NCI-H2107 treated with DMSO at 0.1 percent for 48 hours (cell line): ENCODE measurements around the gene CEACAM5.
"Not testable (repeated sequence)": the region's sequence is repeated elsewhere in the genome, so short reads cannot be mapped to it uniquely, and the experiment has no call there.

ENCODE experiments used
- DNase-seq: peaks from one replicate; lab custom pipeline; 2025; ENCODE audit not compliant: unreplicated experiment; lab: John Stamatoyannopoulos, UW

CEACAM5 gene

DNA sequence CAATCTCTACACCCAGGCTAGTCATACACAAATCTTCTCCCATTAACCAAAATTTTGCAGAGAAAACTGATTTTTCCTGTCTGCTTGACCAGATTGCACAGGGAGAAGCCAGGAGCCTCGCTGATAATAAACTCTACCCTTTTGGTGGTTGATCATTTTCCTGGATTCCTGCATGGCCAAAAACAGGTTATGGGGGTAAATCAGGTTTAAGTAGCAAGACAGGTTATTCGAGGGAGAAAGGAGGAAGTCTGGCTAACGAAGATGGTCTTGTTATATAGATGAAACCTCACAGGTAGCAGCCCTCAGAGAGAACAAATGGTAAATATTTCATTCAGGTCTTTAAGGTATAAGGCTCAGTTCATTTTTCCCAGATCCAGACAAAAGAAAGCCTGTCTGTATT is 30.9 kb downstream of the CEACAM5 start:
- no peak for DNase-seq

DNA sequence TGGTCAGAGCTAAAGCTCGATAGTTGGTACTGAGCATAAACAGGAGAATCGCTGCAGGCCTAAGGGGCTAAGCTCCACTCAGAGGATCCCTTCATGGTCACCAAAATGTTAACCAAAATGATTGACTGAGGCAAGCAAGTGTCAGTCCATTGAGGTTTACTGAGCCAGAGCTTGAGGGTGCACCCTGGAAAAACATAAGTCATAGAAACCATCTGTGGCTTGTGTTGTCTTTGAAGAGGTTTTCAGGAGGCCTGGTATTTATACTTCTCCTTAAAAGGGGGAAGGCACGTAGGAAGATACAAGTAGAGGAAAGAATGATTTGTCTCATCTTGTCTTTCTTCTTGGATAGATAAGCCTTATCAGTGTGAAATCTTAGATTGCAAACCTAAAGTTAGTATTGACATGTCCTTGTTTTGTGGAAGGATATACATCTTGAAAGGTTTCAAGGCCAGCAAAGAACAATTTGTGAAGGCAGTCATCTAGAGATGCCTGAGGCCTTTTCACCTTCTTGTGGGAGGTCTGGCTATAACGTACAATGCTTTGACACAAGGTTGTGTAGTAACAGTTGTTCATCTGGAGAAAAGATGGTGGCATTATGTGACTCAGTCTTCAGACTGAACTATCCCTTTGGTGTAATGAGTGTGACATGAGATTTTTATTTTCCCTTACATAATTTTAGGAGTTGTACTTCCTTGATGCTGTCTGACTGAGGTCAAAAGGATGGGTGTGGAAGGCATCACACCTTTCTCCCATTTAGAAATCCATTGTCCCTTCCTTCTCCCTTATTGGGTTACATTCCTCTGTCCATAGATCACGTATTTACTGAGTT is 32.2 kb downstream of the CEACAM5 start:
- no peak for DNase-seq

DNA sequence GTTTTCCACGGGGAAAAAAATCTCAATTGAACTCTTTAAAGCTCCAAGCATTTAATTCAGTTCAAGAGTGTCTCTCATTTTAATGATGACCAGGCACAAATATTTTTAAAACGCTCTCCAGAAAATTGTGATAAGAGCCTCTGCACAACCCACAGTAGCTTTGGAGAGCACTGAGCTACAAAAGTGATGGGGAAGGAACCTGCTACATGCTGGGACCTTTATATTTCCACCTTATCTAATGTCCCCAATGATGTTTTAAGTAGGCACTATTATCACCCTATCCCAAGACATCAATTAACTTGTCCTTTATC is 32.8 kb downstream of the CEACAM5 start:
- DNase-seq, result no peak

DNA sequence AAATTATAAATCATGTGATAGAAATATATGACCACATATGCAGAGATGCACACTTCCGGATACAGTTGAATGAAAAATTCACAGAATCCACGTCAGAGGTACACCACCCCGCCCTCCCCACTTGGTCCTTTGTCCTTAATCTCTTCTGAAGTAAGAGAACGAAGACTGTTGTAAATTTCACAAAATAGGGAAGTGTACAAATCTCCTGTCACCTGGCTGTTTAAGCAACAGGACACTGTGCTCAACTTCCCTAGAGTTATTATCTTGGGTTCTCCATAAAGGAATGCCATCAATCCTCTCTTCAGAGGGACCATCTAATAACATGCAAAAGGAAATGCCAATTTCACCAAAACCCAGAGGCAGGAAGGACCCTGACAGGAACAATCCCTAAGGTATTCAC is 36.4 kb downstream of the CEACAM5 start:
- no peak for DNase-seq

- DNase-seq, result no peak
Measured at GRCh38 chr19:41745756-41746155, 37.3 kb downstream of the CEACAM5 start.

DNA sequence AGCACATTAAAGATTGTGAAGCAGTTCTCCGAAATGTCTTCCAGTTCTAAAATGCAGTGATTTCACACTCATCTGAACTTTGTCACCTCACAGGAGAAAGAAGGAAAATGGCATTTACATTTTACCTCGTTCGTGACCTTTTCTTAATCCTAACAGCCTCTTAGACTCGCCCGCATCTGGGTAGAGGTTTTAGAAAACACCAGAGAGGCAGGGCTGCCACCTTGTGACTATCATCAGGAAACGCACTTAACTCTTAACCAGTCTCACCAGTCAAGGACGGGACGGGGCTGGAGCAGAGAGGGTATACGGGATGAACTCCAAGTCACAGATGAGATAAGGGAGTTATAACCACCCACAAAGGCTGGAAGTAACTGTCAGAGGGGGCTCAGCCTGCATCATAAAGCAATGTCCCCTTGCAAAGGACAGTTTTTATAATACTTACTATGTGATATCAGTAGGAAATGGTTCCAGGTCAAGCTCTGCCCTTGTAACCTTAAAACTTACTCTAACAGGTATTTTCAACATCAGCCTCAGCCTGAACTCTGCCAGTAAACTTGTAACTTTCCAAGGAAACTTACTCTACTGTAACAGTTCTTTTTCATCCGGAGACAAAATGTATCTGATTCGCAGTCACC is 38.3 kb downstream of the CEACAM5 start:
- DNase-seq, result peak; percentile 64

DNA sequence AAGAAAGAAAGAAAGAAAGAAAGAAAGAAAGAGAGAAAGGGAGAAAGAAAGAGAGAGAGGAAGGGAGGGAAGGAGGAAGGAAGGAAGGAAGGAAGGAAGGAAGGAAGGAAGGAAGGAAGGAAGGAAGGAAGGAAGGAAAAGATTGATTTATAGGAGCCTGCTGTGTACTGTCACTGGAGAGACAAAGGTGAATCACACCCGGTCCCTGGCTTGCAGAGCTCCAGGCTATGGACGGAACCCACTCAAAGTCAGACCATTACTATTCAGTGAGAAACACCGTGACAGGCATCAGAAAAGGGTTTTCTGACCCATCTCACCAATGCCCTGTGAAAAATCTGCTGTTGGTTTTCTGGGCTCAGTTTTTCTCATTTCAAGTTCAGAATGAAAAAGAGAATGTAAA is 39.6 kb downstream of the CEACAM5 start:
- no peak for DNase-seq

GRCh38 chr19:41750248-41751134 is 42.1 kb downstream of the CEACAM5 start:
- DNase-seq, result peak; percentile 8

GRCh38 chr19:41753159-41753558 is 44.7 kb downstream of the CEACAM5 start:
- DNase-seq, result peak; percentile 30

- DNase-seq, result peak; percentile 62
Measured at GRCh38 chr19:41753936-41754529, 45.6 kb downstream of the CEACAM5 start.

- DNase-seq, result no peak
Measured at GRCh38 chr19:41755328-41755913, 47.0 kb downstream of the CEACAM5 start, which contains the start of gene CEACAM6. CEACAM6 (plus strand) TSS chr19:41755530; CDS start chr19:41755639, 109 bp downstream.

DNA sequence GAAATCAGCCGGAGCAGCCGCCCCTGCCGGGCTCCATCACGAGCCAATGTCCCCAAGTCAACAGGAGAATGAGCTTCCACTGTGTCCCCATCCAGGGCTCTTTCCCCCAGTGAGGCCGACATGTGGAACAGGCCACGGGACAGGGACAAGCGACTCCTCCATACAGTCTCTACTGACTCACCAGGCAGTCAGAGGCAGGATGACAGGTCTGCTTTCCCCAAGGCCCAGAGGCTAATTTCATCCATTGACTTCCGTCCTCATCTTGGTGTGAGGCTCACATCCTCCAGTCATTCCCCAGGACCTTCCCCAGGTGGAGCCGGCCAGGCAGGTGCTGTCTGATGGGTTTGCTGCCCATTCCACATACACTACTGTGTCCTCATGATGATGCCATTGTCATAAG is 50.4 kb downstream of the CEACAM5 start:
- DNase-seq, result no peak

GRCh38 chr19:41767115-41767514 is 58.7 kb downstream of the CEACAM5 start:
- no peak for DNase-seq

GRCh38 chr19:41768105-41768504 is 59.7 kb downstream of the CEACAM5 start:
- DNase-seq, result not testable (repeated sequence)

GRCh38 chr19:41769608-41770007 is 61.2 kb downstream of the CEACAM5 start:
- DNase-seq, result no peak

DNA sequence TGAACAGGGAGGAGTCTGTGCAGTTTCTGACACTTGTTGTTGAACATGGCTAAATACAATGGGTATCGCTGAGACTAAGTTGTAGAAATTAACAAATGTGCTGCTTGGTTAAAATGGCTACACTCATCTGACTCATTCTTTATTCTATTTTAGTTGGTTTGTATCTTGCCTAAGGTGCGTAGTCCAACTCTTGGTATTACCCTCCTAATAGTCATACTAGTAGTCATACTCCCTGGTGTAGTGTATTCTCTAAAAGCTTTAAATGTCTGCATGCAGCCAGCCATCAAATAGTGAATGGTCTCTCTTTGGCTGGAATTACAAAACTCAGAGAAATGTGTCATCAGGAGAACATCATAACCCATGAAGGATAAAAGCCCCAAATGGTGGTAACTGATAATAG is 63.0 kb downstream of the CEACAM5 start:
- no peak for DNase-seq

- peak; percentile 79 for DNase-seq
Measured at GRCh38 chr19:41774515-41774980, 66.1 kb downstream of the CEACAM5 start.

DNA sequence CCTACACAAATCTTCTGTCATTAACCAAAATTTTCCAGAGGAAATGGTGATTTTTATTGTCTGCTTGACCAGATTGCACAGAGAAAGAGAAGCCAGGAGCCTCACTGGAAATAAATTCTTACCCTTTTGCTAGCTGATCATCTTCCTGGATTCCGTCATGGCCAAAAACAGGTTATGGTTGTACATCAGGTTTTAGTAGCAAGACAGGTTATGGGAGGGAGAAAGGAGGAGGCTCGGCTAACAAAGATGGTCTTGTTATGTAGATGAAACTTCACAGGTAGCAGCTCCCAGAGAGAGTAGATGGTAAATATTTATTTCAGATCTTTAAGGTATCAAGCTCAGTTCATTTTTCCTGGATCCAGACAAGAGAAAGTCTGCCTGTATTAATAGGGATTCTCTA is 68.3 kb downstream of the CEACAM5 start:
- no peak for DNase-seq
